C4-2B (cell line): ENCODE data around the gene CHDH.

Experiments
- ZFX ChIP-seq: fragments of 450-650 bp; IDR thresholded peaks from 2 replicates; pipeline ENCODE4 v1.6.1; 2017
- TF ChIP-seq, protein P1 (sequence below): fragments of 450-650 bp; conservative IDR thresholded peaks from 2 replicates; pipeline ENCODE4 v1.5.1; 2017; ENCODE audit warnings: mild to moderate bottlenecking

DNA sequence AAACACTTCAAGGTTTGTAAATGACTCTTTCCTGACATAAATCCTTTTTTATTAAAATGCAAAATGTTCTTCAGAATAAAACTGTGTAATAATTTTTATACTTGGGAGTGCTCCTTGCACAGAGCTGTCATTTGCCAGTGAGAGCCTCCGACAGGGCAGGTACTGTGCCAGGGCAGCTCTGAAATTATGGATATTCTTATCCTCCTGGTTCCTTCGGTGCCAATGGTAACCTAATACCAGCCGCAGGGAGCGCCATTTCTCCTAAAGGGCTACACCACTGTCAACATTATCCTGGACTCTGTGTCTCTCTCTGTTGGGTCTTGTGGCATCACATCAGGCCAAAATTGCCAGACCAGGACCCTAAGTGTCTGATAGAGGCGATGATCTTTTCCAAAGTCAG, 33.0 kb downstream of the CHDH start:
- TF ChIP-seq, protein P1, sequence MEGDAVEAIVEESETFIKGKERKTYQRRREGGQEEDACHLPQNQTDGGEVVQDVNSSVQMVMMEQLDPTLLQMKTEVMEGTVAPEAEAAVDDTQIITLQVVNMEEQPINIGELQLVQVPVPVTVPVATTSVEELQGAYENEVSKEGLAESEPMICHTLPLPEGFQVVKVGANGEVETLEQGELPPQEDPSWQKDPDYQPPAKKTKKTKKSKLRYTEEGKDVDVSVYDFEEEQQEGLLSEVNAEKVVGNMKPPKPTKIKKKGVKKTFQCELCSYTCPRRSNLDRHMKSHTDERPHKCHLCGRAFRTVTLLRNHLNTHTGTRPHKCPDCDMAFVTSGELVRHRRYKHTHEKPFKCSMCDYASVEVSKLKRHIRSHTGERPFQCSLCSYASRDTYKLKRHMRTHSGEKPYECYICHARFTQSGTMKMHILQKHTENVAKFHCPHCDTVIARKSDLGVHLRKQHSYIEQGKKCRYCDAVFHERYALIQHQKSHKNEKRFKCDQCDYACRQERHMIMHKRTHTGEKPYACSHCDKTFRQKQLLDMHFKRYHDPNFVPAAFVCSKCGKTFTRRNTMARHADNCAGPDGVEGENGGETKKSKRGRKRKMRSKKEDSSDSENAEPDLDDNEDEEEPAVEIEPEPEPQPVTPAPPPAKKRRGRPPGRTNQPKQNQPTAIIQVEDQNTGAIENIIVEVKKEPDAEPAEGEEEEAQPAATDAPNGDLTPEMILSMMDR: no peak
- TF ChIP-seq ZFX: no peak
